Left renal pelvis (tissue), 4 donors: ENCODE measurements around the gene EXOC2. TPM values are rescaled to one million over a fixed set of nuclear protein-coding genes. Genes with fewer than 3 reads are reported as not detected.

Experiments
- polyA plus RNA-seq, 4 donors: library from polyadenylated mRNA; unstranded; fragments of 120-200 nt; gene quantifications; one replicate each; pipeline ENCODE4 v1.2.1, GENCODE V29; 2013; ENCODE audit not compliant: insufficient read length in 4 of 4

The EXOC2 gene
- polyA plus RNA-seq, 4 donors, result 16.3 to 25.7 (median 23.6) TPM

Other genes starting within 250 kb of the EXOC2 start
- gene HUS1B, start 36.0 kb downstream of the EXOC2 start, polyA plus RNA-seq, result under 1 TPM in 2 of 4 donors, not detected in 2; 0.29 to 0.48 TPM